Omental fat pad (tissue), 4 donors: ENCODE measurements around the gene MMP15. TPM values are rescaled to one million over a fixed set of nuclear protein-coding genes. Genes with fewer than 3 reads are reported as not detected.

Experiments
- ATAC-seq: fragments of 150-250 bp; one replicate; pipeline ENCODE4 v1.9.1; 2016; ENCODE audit warnings: mild to moderate bottlenecking, moderate library complexity; ENCODE audit not compliant: low FRiP score
- DNase-seq: peaks from one replicate; pipeline ENCODE4 v3.0.0-alpha.2; 2019; ENCODE audit warnings: low spot score
- total RNA-seq, 4 donors: library from RNA; depleted of rRNA; stranded (reverse); fragments of >200 nt; gene quantifications; one replicate each; pipeline ENCODE4 v1.1.0, GENCODE V29; 2016
- TF ChIP-seq, protein P1 (sequence below), 3 donors: fragments of 450-650 bp; IDR thresholded peaks; one replicate each; pipeline ENCODE4 v1.5.1; 2016 to 2017; ENCODE audit warnings: antibody characterized with exemption in 3 of 3, mild to moderate bottlenecking in 3 of 3, moderate library complexity in 2 of 3

Gene MMP15
- total RNA-seq, 4 donors from 2014 or later, result 5.5 to 15.2 (median 14.4) TPM

GRCh38 chr16:58024486-58025350, 836 bp upstream of the MMP15 start:
- TF ChIP-seq, protein P1, sequence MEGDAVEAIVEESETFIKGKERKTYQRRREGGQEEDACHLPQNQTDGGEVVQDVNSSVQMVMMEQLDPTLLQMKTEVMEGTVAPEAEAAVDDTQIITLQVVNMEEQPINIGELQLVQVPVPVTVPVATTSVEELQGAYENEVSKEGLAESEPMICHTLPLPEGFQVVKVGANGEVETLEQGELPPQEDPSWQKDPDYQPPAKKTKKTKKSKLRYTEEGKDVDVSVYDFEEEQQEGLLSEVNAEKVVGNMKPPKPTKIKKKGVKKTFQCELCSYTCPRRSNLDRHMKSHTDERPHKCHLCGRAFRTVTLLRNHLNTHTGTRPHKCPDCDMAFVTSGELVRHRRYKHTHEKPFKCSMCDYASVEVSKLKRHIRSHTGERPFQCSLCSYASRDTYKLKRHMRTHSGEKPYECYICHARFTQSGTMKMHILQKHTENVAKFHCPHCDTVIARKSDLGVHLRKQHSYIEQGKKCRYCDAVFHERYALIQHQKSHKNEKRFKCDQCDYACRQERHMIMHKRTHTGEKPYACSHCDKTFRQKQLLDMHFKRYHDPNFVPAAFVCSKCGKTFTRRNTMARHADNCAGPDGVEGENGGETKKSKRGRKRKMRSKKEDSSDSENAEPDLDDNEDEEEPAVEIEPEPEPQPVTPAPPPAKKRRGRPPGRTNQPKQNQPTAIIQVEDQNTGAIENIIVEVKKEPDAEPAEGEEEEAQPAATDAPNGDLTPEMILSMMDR (IDR thresholded peaks at IDR 0.05), result no peak
- DNase-seq (no peak), ATAC-seq (no peak)

DNA sequence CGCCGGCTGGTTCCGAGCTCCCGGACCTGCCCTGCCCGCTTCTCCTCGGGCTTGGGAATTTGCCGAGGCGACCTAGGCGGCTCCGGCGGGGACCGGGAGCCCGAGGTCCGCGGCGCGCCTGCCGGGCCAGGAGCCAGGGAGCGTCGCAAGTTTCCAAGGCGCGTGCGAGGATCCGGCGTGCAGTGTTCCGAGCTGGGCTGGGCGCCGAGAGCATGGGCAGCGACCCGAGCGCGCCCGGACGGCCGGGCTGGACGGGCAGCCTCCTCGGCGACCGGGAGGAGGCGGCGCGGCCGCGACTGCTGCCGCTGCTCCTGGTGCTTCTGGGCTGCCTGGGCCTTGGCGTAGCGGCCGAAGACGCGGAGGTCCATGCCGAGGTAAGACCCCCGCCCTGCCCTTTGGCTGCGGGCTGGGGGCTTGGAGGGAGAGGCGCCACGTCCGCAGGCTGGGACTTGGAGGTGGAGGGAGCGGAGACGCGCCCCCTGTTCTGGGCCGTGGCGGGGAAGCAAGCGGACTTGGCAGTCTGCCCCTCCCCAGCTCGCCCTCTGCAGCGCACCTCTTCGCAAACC, 668 bp downstream of the MMP15 start:
- no peak for DNase-seq
- TF ChIP-seq, protein P1 (IDR thresholded peaks at IDR 0.05), result no peak
- ATAC-seq, result no peak

- TF ChIP-seq, protein P1 (IDR thresholded peaks at IDR 0.05), result no peak
- no peak for DNase-seq
- no peak for ATAC-seq
Measured at GRCh38 chr16:58026705-58027160, 1.2 kb downstream of the MMP15 start.

DNA sequence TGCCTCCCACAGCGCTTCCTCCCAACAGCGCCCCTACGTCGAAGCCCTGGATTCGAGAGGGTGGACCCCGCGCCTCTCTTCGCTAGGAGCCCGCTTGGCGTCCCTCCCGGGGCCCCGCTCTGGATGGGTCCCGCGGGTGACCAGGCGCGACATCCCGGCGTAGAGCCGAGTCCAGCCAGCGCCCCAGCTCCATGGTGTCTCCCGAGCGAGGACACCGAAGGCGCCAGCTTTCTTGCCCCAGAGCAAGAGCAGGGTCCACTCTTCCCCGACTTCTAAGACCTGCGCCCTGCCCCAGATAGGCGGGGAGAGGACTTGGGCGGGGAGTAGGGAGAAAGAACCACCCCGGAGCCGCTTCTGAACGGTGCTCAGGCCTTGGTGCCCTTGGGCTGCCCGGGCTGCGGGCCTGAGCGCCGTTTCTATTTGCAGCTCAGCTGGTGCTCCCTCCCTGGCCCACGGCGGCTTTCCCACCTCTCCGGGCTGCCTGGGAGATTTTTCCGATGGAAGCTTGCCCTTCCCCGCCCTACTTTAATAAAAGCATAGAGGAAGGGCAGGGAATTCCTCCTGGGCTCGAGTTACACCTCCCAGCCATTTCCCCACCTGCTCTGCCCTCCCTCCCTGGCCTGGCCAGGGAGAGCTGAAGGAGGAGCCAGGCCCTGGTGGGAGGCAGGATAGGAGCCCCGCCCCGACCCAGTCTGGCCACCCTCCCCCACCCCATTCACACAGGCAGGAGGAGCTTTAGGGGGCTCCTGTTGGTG, 1.8 kb downstream of the MMP15 start:
- DNase-seq (no peak), ATAC-seq (peak; percentile 61)
- TF ChIP-seq, protein P1 (IDR thresholded peaks at IDR 0.05), result no peak

DNA sequence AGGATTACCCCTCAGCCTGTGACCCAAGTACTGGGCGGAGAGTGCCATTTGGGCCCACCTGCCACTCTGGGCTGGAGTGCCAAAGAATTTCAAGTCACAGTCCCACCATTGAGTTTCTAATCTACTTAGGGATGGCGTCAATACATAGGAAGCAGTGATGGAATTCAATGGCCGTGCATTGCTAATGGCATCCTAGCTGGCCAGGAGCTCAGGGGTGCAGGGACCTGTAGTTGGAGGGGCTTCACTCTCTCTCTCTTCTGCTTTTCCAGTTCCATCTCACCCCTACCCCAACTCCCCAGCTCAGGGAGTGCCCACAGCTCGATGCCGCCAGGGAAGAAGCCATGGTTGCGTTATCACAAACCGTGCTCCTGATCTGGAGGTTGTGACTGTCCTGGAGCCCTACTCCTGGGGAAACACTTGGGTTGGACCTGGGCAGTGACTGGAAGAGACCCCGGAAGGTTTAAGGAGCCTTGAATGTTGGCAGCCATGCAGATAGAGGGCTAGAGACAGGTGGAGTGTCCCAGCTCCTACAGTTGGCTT, 2.4 kb downstream of the MMP15 start:
- TF ChIP-seq, protein P1 (IDR thresholded peaks at IDR 0.05), result no peak
- DNase-seq, result no peak

DNA sequence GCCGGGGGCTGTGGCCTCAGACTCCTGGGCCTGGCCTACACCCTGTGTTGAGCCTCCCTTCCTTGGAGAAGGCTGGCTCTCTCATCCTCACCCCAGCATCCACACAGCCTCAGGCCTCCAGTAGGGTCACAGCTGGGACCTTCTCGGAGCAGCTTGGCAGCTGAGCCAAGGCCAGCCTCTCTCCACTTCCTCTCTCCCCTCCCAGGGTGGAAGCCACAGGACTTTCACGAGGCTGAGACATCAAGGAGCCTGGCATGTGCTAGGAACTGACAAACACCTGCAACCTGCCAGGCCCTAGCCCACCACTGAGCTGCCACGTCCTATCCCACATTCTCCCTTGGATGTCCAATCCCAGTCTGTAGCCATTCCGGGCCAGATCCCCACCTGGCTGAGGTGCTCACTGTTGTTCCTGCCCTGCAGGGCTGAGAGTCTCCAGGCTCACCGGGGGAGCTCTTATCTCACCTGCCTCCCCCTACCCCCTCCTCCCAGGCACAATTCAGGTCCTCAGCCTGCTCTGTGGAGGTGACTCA, 3.1 kb downstream of the MMP15 start:
- ATAC-seq (no peak), DNase-seq (no peak)
- TF ChIP-seq, protein P1 (IDR thresholded peaks at IDR 0.05), result no peak

More for the DNA sequence above, 2.4 kb downstream of the MMP15 start:
- no peak for ATAC-seq
